WTC11 (cell line): ENCODE data around the gene MIDN. TPM values are rescaled to one million over a fixed set of nuclear protein-coding genes. Genes with fewer than 3 reads are reported as not detected.
A peak's percentile ranks its signal among the peaks of the same experiment; 100 is the strongest.

ENCODE experiments used
- ATAC-seq: fragments of 200-7000 bp; cut with Tn5 transposase; 2 replicates; pipeline ENCODE4 v1.10.0; 2021; ENCODE audit warnings: mild to moderate bottlenecking, moderate library complexity
- CTCF ChIA-PET: fragments of 300-600 bp; sonication (Branson Sonifier 250); formaldehyde crosslinking; loops from one replicate; lab custom pipeline; 2021; ENCODE audit warnings: antibody characterized with exemption; lab: Charles Lee
- POLR2A ChIA-PET: fragments of 350-600 bp; sonication (Branson Sonifier 250); formaldehyde crosslinking; loops from one replicate; lab custom pipeline; 2021; ENCODE audit warnings: antibody characterized with exemption; lab: Charles Lee
- DNase-seq: peaks from one replicate; pipeline ENCODE4 v3.0.0; 2021; ENCODE audit warnings: low spot score
- H3K27ac Mint-ChIP-seq: 2 replicates; pipeline ENCODE4 v1.8.0; 2021; ENCODE audit warnings: mixed read lengths
- H3K27me3 Mint-ChIP-seq: 2 replicates; pipeline ENCODE4 v1.8.0; 2021; ENCODE audit warnings: low read depth, mild to moderate bottlenecking, moderate library complexity, mixed read lengths
- H3K36me3 Mint-ChIP-seq: 2 replicates; pipeline ENCODE4 v1.8.0; 2021; ENCODE audit warnings: mixed read lengths
- H3K4me1 Mint-ChIP-seq: 2 replicates; pipeline ENCODE4 v1.8.0; 2022; ENCODE audit warnings: mixed read lengths
- H3K4me3 Mint-ChIP-seq: 2 replicates; pipeline ENCODE4 v1.8.0; 2021; ENCODE audit warnings: mild to moderate bottlenecking, moderate library complexity, mixed read lengths
- H3K9me3 Mint-ChIP-seq: 2 replicates; pipeline ENCODE4 v1.8.0; 2021; ENCODE audit warnings: mixed read lengths
- CBFB ChIP-seq: sonication (generic); formaldehyde crosslinking; IDR thresholded peaks from 2 replicates; pipeline ENCODE4 v1.8.1; 2022; ENCODE audit warnings: mild to moderate bottlenecking, low read depth, missing genetic modification reagents
- CDX4 ChIP-seq: fragments of 250-450 bp; sonication (Bioruptor Pico); IDR thresholded peaks from 2 replicates; pipeline ENCODE4 v1.9.0; 2021; ENCODE audit warnings: moderate library complexity, mild to moderate bottlenecking, inconsistent platforms, borderline replicate concordance
- CREM ChIP-seq: sonication (generic); formaldehyde crosslinking; IDR thresholded peaks from 2 replicates; pipeline ENCODE4 v1.8.1; 2022; ENCODE audit warnings: mild to moderate bottlenecking, missing genetic modification reagents, moderate library complexity
- E2F1 ChIP-seq: sonication (generic); formaldehyde crosslinking; IDR thresholded peaks from 2 replicates; pipeline ENCODE4 v1.8.0; 2022; ENCODE audit warnings: mild to moderate bottlenecking, missing genetic modification reagents
- E2F4 ChIP-seq: sonication (generic); formaldehyde crosslinking; IDR thresholded peaks from 2 replicates; pipeline ENCODE4 v1.8.1; 2022; ENCODE audit warnings: low read depth, mild to moderate bottlenecking, moderate library complexity, missing genetic modification reagents, borderline replicate concordance
- FOXK1 ChIP-seq: sonication (generic); formaldehyde crosslinking; IDR thresholded peaks from 2 replicates; pipeline ENCODE4 v1.8.0; 2022; ENCODE audit warnings: mild to moderate bottlenecking, moderate library complexity, missing genetic modification reagents
- FOXP1 ChIP-seq: sonication (generic); formaldehyde crosslinking; IDR thresholded peaks from 2 replicates; pipeline ENCODE4 v1.8.0; 2022; ENCODE audit warnings: missing genetic modification reagents, mild to moderate bottlenecking, moderate library complexity, borderline replicate concordance
- HMGXB4 ChIP-seq: sonication (generic); formaldehyde crosslinking; IDR thresholded peaks from 2 replicates; pipeline ENCODE4 v1.8.1; 2023; ENCODE audit warnings: mild to moderate bottlenecking, moderate library complexity, missing genetic modification reagents
- MLX ChIP-seq: sonication (generic); formaldehyde crosslinking; IDR thresholded peaks from 2 replicates; pipeline ENCODE4 v1.8.1; 2023; ENCODE audit warnings: mild to moderate bottlenecking, missing genetic modification reagents, moderate library complexity
- NR1H2 ChIP-seq: sonication (generic); formaldehyde crosslinking; IDR thresholded peaks from 2 replicates; pipeline ENCODE4 v1.9.0; 2021; ENCODE audit warnings: mild to moderate bottlenecking, moderate library complexity, missing genetic modification reagents
- RORB ChIP-seq: fragments of 250-450 bp; sonication (Bioruptor Pico); IDR thresholded peaks from 2 replicates; pipeline ENCODE4 v1.9.0; 2021; ENCODE audit warnings: mild to moderate bottlenecking
- SMAD4 ChIP-seq: sonication (generic); formaldehyde crosslinking; IDR thresholded peaks from 2 replicates; pipeline ENCODE4 v1.8.0; 2022; ENCODE audit warnings: mild to moderate bottlenecking, missing genetic modification reagents
- SOX15 ChIP-seq: fragments of 250-450 bp; sonication (Bioruptor Pico); IDR thresholded peaks from 2 replicates; pipeline ENCODE4 v1.9.0; 2021; ENCODE audit warnings: mild to moderate bottlenecking
- ZNF263 ChIP-seq: sonication (generic); formaldehyde crosslinking; IDR thresholded peaks from 2 replicates; pipeline ENCODE4 v1.8.1; 2022; ENCODE audit warnings: low read depth, mild to moderate bottlenecking, moderate library complexity, missing genetic modification reagents
- ZNF416 ChIP-seq: fragments of 250-450 bp; sonication (Bioruptor Pico); IDR thresholded peaks from 2 replicates; pipeline ENCODE4 v1.9.0; 2021; ENCODE audit warnings: mild to moderate bottlenecking, inconsistent platforms
- ZNF423 ChIP-seq: fragments of 250-450 bp; sonication (Bioruptor Pico); IDR thresholded peaks from 2 replicates; pipeline ENCODE4 v2.1.2; 2022; ENCODE audit warnings: mild to moderate bottlenecking, moderate library complexity
- ZNF671 ChIP-seq: fragments of 250-450 bp; sonication (Bioruptor Pico); IDR thresholded peaks from 2 replicates; pipeline ENCODE4 v1.8.0; 2021; ENCODE audit warnings: mild to moderate bottlenecking
- ZSCAN18 ChIP-seq: fragments of 250-450 bp; sonication (Bioruptor Pico); IDR thresholded peaks from 2 replicates; pipeline ENCODE4 v2.1.2; 2022; ENCODE audit warnings: mild to moderate bottlenecking, moderate library complexity
- total RNA-seq: library from RNA; stranded (reverse); gene quantifications from 3 replicates; pipeline ENCODE4 v1.2.3, GENCODE V29; 2021
- TF ChIP-seq, protein P1 (sequence below): sonication (generic); formaldehyde crosslinking; IDR thresholded peaks from 2 replicates; pipeline ENCODE4 v1.8.0; 2022; ENCODE audit warnings: mild to moderate bottlenecking, missing genetic modification reagents
- TF ChIP-seq, protein P2 (sequence below): sonication (generic); formaldehyde crosslinking; IDR thresholded peaks from 2 replicates; pipeline ENCODE4 v1.8.1; 2022; ENCODE audit warnings: mild to moderate bottlenecking, missing genetic modification reagents, moderate library complexity, borderline replicate concordance
- TF ChIP-seq, protein P3 (sequence below): sonication (generic); formaldehyde crosslinking; IDR thresholded peaks from 2 replicates; pipeline ENCODE4 v1.8.1; 2023; ENCODE audit warnings: mild to moderate bottlenecking, missing genetic modification reagents, moderate library complexity

The MIDN gene
- total RNA-seq, 1 experiment from 2014 or later = 189 TPM

GRCh38 chr19:1259206-1259875, 11.0 kb downstream of the MIDN start (continued):
- TF ChIP-seq, protein P1, sequence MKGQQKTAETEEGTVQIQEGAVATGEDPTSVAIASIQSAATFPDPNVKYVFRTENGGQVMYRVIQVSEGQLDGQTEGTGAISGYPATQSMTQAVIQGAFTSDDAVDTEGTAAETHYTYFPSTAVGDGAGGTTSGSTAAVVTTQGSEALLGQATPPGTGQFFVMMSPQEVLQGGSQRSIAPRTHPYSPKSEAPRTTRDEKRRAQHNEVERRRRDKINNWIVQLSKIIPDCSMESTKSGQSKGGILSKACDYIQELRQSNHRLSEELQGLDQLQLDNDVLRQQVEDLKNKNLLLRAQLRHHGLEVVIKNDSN (CRISPR knock-in tag) = no peak
- no peak for TF ChIP-seq HMGXB4 (CRISPR knock-in tag)
- TF ChIP-seq CBFB (CRISPR knock-in tag) = no peak
- TF ChIP-seq, protein P2, sequence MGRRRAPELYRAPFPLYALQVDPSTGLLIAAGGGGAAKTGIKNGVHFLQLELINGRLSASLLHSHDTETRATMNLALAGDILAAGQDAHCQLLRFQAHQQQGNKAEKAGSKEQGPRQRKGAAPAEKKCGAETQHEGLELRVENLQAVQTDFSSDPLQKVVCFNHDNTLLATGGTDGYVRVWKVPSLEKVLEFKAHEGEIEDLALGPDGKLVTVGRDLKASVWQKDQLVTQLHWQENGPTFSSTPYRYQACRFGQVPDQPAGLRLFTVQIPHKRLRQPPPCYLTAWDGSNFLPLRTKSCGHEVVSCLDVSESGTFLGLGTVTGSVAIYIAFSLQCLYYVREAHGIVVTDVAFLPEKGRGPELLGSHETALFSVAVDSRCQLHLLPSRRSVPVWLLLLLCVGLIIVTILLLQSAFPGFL = no peak
- TF ChIP-seq ZNF423 (CRISPR knock-in tag) = no peak
- TF ChIP-seq, protein P3, sequence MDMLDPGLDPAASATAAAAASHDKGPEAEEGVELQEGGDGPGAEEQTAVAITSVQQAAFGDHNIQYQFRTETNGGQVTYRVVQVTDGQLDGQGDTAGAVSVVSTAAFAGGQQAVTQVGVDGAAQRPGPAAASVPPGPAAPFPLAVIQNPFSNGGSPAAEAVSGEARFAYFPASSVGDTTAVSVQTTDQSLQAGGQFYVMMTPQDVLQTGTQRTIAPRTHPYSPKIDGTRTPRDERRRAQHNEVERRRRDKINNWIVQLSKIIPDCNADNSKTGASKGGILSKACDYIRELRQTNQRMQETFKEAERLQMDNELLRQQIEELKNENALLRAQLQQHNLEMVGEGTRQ (CRISPR knock-in tag) = 0 out of 2 replicates have a peak, but pooled peaks have one; percentile 28
- TF ChIP-seq ZNF671 (CRISPR knock-in tag) = peak; percentile 88; the same call in 1 of the 2 replicates
- TF ChIP-seq NR1H2 (CRISPR knock-in tag) = no peak
- no peak for TF ChIP-seq ZNF263 (CRISPR knock-in tag)
- no peak for TF ChIP-seq RORB (CRISPR knock-in tag)
- TF ChIP-seq CDX4 (CRISPR knock-in tag) = no peak
- TF ChIP-seq SOX15 (CRISPR knock-in tag) = no peak
- peak; percentile 77; the same call in 1 of the 2 replicates for TF ChIP-seq FOXP1 (CRISPR knock-in tag)
- no peak for TF ChIP-seq MLX (CRISPR knock-in tag)

DNA sequence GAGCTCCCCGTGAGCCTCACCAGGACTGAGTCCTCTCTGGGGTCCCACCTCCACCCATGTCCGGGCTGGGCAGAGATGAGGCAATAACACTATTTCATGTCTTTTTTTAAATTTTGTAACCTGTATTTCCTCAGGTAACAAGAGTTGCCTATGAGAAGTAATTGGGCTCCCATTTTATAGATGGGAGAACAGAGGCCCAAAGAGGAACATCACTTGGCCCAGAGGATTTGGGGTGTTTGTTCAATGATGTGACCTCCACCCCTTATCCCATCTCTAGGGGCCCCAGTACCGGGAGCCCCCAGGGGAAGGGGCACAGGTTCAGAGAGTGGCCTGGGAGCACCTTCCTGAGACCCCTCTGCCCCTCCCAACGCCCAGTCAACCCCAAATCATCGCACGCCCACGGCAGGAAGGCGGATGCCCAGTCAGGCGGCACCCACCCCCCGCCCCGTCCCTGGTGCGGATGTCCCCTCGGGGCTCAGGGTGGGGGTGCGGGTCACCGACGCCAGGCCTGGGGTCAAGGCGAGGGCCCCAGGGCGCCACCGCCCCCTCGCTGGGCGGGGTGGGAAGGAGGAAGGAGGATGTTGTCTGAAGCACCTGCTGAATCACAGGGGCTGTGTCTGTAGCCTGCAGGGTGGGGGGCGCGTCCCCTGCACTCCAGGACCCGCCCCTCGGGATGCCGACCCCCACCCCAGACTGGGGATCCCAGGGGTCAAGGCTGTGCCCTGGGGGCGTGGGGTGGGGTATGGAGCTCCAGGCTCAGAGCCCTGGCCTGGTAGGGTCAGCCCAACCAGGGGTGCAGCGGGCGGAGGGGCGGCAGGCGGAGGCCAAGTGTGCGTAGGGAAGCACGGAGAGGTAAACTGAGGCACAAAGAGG, 11.7 kb downstream of the MIDN start:
- DNase-seq = no peak
- Mint-ChIP-seq H3K36me3 (peaks cover 24% of the 10 kb centered on the region), H3K9me3 (no peaks in the 10 kb centered on the region), H3K27me3 (no peaks in the 10 kb centered on the region), H3K27ac (peak overlapping the region; percentile 90), H3K4me3 (peak overlapping the region; percentile 53), H3K4me1 (peaks cover 51% of the 10 kb centered on the region)
- ATAC-seq = peak; percentile 2
- CTCF ChIA-PET = interaction anchor here (0.6 to 15.6 kb wide), 4 partner anchors 9 to 397 kb away, joined by 3 to 648 read pairs (median 3); partner anchors contain the start of genes ARHGAP45, ATP5F1D and CIRBP
- POLR2A ChIA-PET = interaction anchor here (0.5 to 3.6 kb wide), 10 partner anchors 8 to 234 kb away, joined by 3 to 31 read pairs (median 4); partner anchors contain the start of genes CIRBP, CNN2, FAM174C and REEP6
- no peak for TF ChIP-seq ZSCAN18 (CRISPR knock-in tag)
- TF ChIP-seq ZNF423 (CRISPR knock-in tag) = peak; percentile 40; the same call in 1 of the 2 replicates
- TF ChIP-seq RORB (CRISPR knock-in tag) = peak; percentile 48; the same call in 1 of the 2 replicates
- TF ChIP-seq ZNF671 (CRISPR knock-in tag) = peak; percentile 61
- TF ChIP-seq SMAD4 (CRISPR knock-in tag) = no peak
- TF ChIP-seq FOXK1 (CRISPR knock-in tag) = 0 out of 2 replicates have a peak, but pooled peaks have one; percentile 16
- no peak for TF ChIP-seq MLX (CRISPR knock-in tag)
- no peak for TF ChIP-seq E2F4 (CRISPR knock-in tag)
- no peak for TF ChIP-seq CREM (CRISPR knock-in tag)
- no peak for TF ChIP-seq E2F1
- TF ChIP-seq ZNF416 (CRISPR knock-in tag) = 0 out of 2 replicates have a peak, but pooled peaks have one; percentile 60
